Lower leg skin (tissue), 3 donors: ENCODE data around the gene ZNF532.

Experiments used
- CTCF ChIP-seq, 3 donors: fragments of 450-650 bp; IDR thresholded peaks; one replicate each; pipeline ENCODE4 v1.5.1; 2016; ENCODE audit warnings: antibody characterized with exemption in 3 of 3, mild to moderate bottlenecking in 3 of 3, moderate library complexity in 2 of 3
- POLR2A ChIP-seq, 2 donors: fragments of 450-650 bp; IDR thresholded peaks; one replicate each; pipeline ENCODE4 v1.6.1; 2016 to 2017; ENCODE audit warnings: antibody characterized with exemption in 2 of 2, mild to moderate bottlenecking in 1 of 2, moderate library complexity in 1 of 2

- TF ChIP-seq CTCF (IDR thresholded peaks at IDR 0.05) = no peak
- TF ChIP-seq POLR2A (IDR thresholded peaks at IDR 0.05) = no peak
These were observed 38.9 kb downstream of the ZNF532 start for GRCh38 chr18:58903533-58903932.
